Mesothelial cell of epicardium (in vitro differentiated cells): ENCODE measurements around the gene FAM20A. TPM values are rescaled to one million over a fixed set of nuclear protein-coding genes. Genes with fewer than 3 reads are reported as not detected.

Source experiments
- DNase-seq, 2 experiments: peaks; one replicate each; pipeline ENCODE4 v3.0.0; 2021; ENCODE audit warnings: low spot score in 2 of 2; ENCODE audit not compliant: unreplicated experiment in 2 of 2
- H3K27ac Mint-ChIP-seq: 2 replicates; pipeline ENCODE4 v1.8.0; 2021; ENCODE audit warnings: mixed read lengths
- H3K27me3 Mint-ChIP-seq: 2 replicates; pipeline ENCODE4 v1.8.0; 2021; ENCODE audit warnings: low read depth, mixed read lengths
- H3K36me3 Mint-ChIP-seq: 2 replicates; pipeline ENCODE4 v1.8.0; 2021; ENCODE audit warnings: mixed read lengths
- H3K4me1 Mint-ChIP-seq: 2 replicates; pipeline ENCODE4 v1.8.0; 2021; ENCODE audit warnings: mixed read lengths
- H3K4me3 Mint-ChIP-seq: 2 replicates; pipeline ENCODE4 v1.8.0; 2021; ENCODE audit warnings: mild to moderate bottlenecking, moderate library complexity, mixed read lengths
- H3K9me3 Mint-ChIP-seq: 2 replicates; pipeline ENCODE4 v1.8.0; 2021; ENCODE audit warnings: mixed read lengths
- CTCF ChIP-seq: fragments of 200-600 bp; sonication (generic); IDR thresholded peaks from one replicate; pipeline ENCODE4 v1.5.0; 2021; ENCODE audit warnings: antibody characterized with exemption; ENCODE audit not compliant: unreplicated experiment
- total RNA-seq: library from RNA; stranded (reverse); gene quantifications from 3 replicates; pipeline ENCODE4 v1.2.1, GENCODE V29; 2021

The FAM20A gene
- total RNA-seq, 1 donor from 2014 or later, result 1.8 TPM

GRCh38 chr17:68491381-68492231, 109.6 kb downstream of the FAM20A start:
- no peak for DNase-seq
- Mint-ChIP-seq H3K27ac (no peak overlapping the region), H3K27me3 (peaks cover 2% of the 10 kb centered on the region)

GRCh38 chr17:68489919-68490318, 111.2 kb downstream of the FAM20A start:
- peaks cover 10% of the 10 kb centered on the region for H3K27me3 Mint-ChIP-seq
- DNase-seq, result no peak
- no peak for TF ChIP-seq CTCF
- no peaks in the 10 kb centered on the region for H3K9me3 Mint-ChIP-seq
- H3K36me3 Mint-ChIP-seq, result no peaks in the 10 kb centered on the region
- no peak overlapping the region for H3K27ac Mint-ChIP-seq
- no peak overlapping the region for H3K4me3 Mint-ChIP-seq
- H3K4me1 Mint-ChIP-seq, result peaks cover 10% of the 10 kb centered on the region

More at GRCh38 chr17:68491381-68492231, 109.6 kb downstream of the FAM20A start:
- no peak overlapping the region for H3K4me3 Mint-ChIP-seq
- H3K36me3 Mint-ChIP-seq, result no peaks in the 10 kb centered on the region
- H3K9me3 Mint-ChIP-seq, result no peaks in the 10 kb centered on the region
- H3K4me1 Mint-ChIP-seq, result peaks cover 10% of the 10 kb centered on the region
- no peak for TF ChIP-seq CTCF

Other genes with a start within 250 kb of the FAM20A start
- 27.2 to 31.7 TPM (median 28.4 TPM) in 3 replicates for gene WIPI1, start 143.9 kb downstream of the FAM20A start, total RNA-seq
- gene PRKAR1A, start 88.9 kb downstream of the FAM20A start, total RNA-seq, result 268 to 276 TPM (median 268 TPM) in 3 replicates